Astrocyte (in vitro differentiated cells and primary cell): Measurements from ENCODE around the gene FTO. TPM values are rescaled to one million over a fixed set of nuclear protein-coding genes. Genes with fewer than 3 reads are reported as not detected.

ENCODE experiments used
- DNase-seq: peaks from one replicate; pipeline ENCODE4 v3.0.0-alpha.2; 2010; ENCODE audit warnings: low read depth
- FAIRE-seq: peaks from 2 replicates; lab custom pipeline; 2011; peaks lifted over from hg19 to GRCh38; lab: Jason Lieb, UNC
- H2AFZ ChIP-seq: 2 replicates; pipeline ENCODE4 v1.6.0; 2012; ENCODE audit warnings: low read depth, low read length, inconsistent platforms
- H3K27ac ChIP-seq: 2 replicates; pipeline ENCODE4 v1.5.1; 2011; ENCODE audit warnings: low read depth, low read length, inconsistent platforms
- H3K27me3 ChIP-seq: 2 replicates; pipeline ENCODE4 v1.6.0; 2011; ENCODE audit warnings: low read length, inconsistent platforms; ENCODE audit not compliant: insufficient read depth
- H3K36me3 ChIP-seq: 2 replicates; pipeline ENCODE4 v1.5.1; 2011; ENCODE audit warnings: low read length, inconsistent platforms; ENCODE audit not compliant: insufficient read depth
- H3K4me1 ChIP-seq: 2 replicates; pipeline ENCODE4 v1.5.1; 2011; ENCODE audit warnings: low read length, inconsistent platforms; ENCODE audit not compliant: insufficient read depth
- H3K4me2 ChIP-seq: 2 replicates; pipeline ENCODE4 v1.6.0; 2012; ENCODE audit warnings: low read length, inconsistent platforms
- H3K4me3 ChIP-seq: 2 replicates; pipeline ENCODE4 v1.5.1; 2011; ENCODE audit warnings: low read depth, mild to moderate bottlenecking, low read length, inconsistent platforms; ENCODE audit not compliant: insufficient read depth
- H3K79me2 ChIP-seq: 2 replicates; pipeline ENCODE4 v1.6.0; 2012; ENCODE audit warnings: mild to moderate bottlenecking, low read length, inconsistent platforms; ENCODE audit not compliant: insufficient read depth
- H3K9ac ChIP-seq: 2 replicates; pipeline ENCODE4 v1.6.0; 2012; ENCODE audit warnings: mild to moderate bottlenecking, low read length, inconsistent platforms
- H3K9me3 ChIP-seq: 2 replicates; pipeline ENCODE4 v1.5.1; 2012; ENCODE audit warnings: low read depth, mild to moderate bottlenecking, low read length, inconsistent platforms; ENCODE audit not compliant: insufficient read depth
- H4K20me1 ChIP-seq: 2 replicates; pipeline ENCODE4 v1.6.0; 2012; ENCODE audit warnings: low read length, inconsistent platforms; ENCODE audit not compliant: insufficient read depth
- H3K27ac Mint-ChIP-seq: one replicate; pipeline ENCODE4 v1.8.0; 2021; ENCODE audit warnings: mild to moderate bottlenecking, mixed read lengths; ENCODE audit not compliant: unreplicated experiment
- H3K27me3 Mint-ChIP-seq: one replicate; pipeline ENCODE4 v1.8.0; 2021; ENCODE audit warnings: low read depth, mixed read lengths; ENCODE audit not compliant: unreplicated experiment
- H3K36me3 Mint-ChIP-seq: one replicate; pipeline ENCODE4 v1.8.0; 2021; ENCODE audit warnings: low read depth, mixed read lengths; ENCODE audit not compliant: unreplicated experiment
- H3K4me1 Mint-ChIP-seq: one replicate; pipeline ENCODE4 v1.8.0; 2021; ENCODE audit warnings: low read depth, mixed read lengths; ENCODE audit not compliant: unreplicated experiment
- H3K4me3 Mint-ChIP-seq: one replicate; pipeline ENCODE4 v1.8.0; 2021; ENCODE audit warnings: mild to moderate bottlenecking, moderate library complexity, mixed read lengths; ENCODE audit not compliant: unreplicated experiment
- H3K9me3 Mint-ChIP-seq: one replicate; pipeline ENCODE4 v1.8.0; 2021; ENCODE audit warnings: mild to moderate bottlenecking, mixed read lengths; ENCODE audit not compliant: unreplicated experiment
- EZH2 ChIP-seq: IDR thresholded peaks from 2 replicates; pipeline ENCODE4 v1.6.1; 2012; ENCODE audit warnings: mild to moderate bottlenecking, low read length, inconsistent platforms; ENCODE audit not compliant: insufficient read depth
- total RNA-seq: library from RNA; stranded (reverse); gene quantifications from 2 replicates; pipeline ENCODE4 v1.2.1, GENCODE V29; 2021
- TF ChIP-seq, protein P1 (sequence below): IDR thresholded peaks from 2 replicates; pipeline ENCODE4 v1.5.1; 2011; ENCODE audit warnings: low read depth, mild to moderate bottlenecking, inconsistent platforms, low read length, moderate library complexity; ENCODE audit not compliant: insufficient read depth

Gene FTO
- total RNA-seq, 1 donor from 2014 or later, result 73.1 TPM

DNA sequence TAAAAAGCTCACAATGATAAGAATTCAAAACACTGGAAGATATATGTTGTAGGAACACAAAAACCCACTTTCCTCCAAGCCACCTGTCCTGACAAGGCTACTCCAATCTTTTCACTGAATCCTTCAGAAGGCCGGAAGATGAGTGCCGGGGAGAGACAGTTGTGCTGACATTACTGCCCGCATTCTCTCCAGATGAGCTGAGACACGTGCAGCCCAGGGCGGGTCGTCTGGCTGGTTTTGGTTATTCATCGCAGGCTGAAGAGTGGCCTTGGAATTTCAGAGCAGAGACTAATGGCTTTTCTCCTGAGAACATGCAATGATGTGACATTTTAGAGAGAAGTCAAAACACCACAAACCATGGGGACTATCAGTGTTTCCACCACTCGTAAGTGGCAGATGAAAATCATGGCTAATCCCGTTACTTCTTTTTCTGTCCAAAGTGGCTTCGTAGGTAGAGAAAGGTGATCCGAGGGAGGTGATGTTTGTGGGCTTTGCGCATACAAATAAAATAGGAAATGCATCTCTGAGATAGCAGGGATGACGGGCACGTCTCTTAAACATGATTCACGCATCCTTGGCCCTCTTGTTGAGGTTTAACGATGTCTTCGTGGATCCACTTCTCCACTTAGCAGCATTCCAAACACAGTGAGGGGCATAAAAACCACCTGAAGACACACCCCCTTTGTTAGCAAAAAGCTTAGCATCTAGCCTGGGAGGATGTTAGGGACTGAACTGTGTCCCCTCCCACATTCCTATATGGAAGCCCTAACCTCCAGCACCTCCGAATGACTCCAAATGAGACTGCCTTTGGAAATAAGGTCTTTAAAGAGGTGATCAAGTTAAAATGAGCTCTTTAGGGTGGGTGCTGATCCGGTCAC lies 448.6 kb downstream of the FTO start:
- Histone ChIP-seq H3K79me2 (no peaks in the 10 kb centered on the region), H3K27ac (no peak overlapping the region), H3K4me1 (no peaks in the 10 kb centered on the region), H3K9ac (no peak overlapping the region), H2AFZ (no peak overlapping the region), H3K27me3 (peaks cover 3% of the 10 kb centered on the region), H3K4me3 (no peak overlapping the region), H4K20me1 (no peaks in the 10 kb centered on the region), H3K36me3 (no peaks in the 10 kb centered on the region), H3K4me2 (no peak overlapping the region), H3K9me3 (peaks cover 2% of the 10 kb centered on the region)
- H3K36me3 Mint-ChIP-seq, result no peaks in the 10 kb centered on the region
- H3K27me3 Mint-ChIP-seq, result peaks cover 4% of the 10 kb centered on the region
- no peak overlapping the region for H3K4me3 Mint-ChIP-seq
- no peak for DNase-seq
- H3K9me3 Mint-ChIP-seq, result no peaks in the 10 kb centered on the region
- TF ChIP-seq, protein P1, sequence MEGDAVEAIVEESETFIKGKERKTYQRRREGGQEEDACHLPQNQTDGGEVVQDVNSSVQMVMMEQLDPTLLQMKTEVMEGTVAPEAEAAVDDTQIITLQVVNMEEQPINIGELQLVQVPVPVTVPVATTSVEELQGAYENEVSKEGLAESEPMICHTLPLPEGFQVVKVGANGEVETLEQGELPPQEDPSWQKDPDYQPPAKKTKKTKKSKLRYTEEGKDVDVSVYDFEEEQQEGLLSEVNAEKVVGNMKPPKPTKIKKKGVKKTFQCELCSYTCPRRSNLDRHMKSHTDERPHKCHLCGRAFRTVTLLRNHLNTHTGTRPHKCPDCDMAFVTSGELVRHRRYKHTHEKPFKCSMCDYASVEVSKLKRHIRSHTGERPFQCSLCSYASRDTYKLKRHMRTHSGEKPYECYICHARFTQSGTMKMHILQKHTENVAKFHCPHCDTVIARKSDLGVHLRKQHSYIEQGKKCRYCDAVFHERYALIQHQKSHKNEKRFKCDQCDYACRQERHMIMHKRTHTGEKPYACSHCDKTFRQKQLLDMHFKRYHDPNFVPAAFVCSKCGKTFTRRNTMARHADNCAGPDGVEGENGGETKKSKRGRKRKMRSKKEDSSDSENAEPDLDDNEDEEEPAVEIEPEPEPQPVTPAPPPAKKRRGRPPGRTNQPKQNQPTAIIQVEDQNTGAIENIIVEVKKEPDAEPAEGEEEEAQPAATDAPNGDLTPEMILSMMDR, result no peak
- no peak for TF ChIP-seq EZH2
- no peak for FAIRE-seq
- H3K4me1 Mint-ChIP-seq, result peaks cover 4% of the 10 kb centered on the region
- no peak overlapping the region for H3K27ac Mint-ChIP-seq

DNA sequence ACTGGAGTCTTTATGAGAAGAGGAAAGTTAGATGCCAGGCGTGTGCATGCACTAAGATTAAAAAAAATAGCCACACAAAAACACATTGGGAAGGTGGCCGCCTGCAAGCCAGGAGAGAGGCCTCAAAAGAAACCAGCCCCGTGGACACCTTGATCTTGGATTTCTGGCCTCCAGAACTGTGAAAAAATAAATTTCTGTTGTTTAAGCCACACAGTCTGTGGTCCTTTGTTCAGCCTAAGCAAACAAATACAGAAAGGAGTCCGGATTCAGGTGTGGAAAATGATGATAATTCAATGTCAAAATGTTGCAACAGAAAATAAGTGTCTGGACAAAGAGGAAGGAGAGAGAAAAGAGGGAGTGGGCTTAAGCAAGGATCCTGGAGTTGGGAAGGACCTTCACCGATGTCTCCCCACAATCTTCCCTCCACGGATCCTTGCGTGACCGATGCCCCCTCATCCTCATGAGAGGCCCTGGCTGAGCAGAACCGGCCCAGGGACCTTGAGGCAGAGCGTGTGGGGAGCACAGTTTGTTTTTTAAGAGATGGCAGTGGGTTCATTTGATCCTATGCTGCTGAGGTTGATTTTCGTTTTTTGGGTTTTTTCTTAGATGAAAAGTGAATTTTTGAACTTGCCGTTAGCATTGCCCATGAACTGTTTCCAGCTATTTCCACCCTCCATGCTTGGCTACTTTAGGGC lies 449.4 kb downstream of the FTO start:
- Mint-ChIP-seq H3K4me3 (no peak overlapping the region), H3K9me3 (peaks cover under 1% of the 10 kb centered on the region), H3K4me1 (peaks cover 4% of the 10 kb centered on the region), H3K27ac (no peak overlapping the region), H3K36me3 (no peaks in the 10 kb centered on the region), H3K27me3 (peaks cover 4% of the 10 kb centered on the region)
- Histone ChIP-seq H3K4me3 (no peak overlapping the region), H3K9ac (no peak overlapping the region), H3K79me2 (no peaks in the 10 kb centered on the region), H3K9me3 (peaks cover 2% of the 10 kb centered on the region), H3K27ac (no peak overlapping the region), H3K4me1 (no peaks in the 10 kb centered on the region), H3K27me3 (peaks cover 3% of the 10 kb centered on the region), H4K20me1 (no peaks in the 10 kb centered on the region), H3K4me2 (no peak overlapping the region), H2AFZ (no peak overlapping the region), H3K36me3 (no peaks in the 10 kb centered on the region)
- no peak for DNase-seq
- TF ChIP-seq EZH2, result no peak
- TF ChIP-seq, protein P1, result no peak
- no peak for FAIRE-seq
